ENCODE results near the gene KRTAP6-1.

DNA sequence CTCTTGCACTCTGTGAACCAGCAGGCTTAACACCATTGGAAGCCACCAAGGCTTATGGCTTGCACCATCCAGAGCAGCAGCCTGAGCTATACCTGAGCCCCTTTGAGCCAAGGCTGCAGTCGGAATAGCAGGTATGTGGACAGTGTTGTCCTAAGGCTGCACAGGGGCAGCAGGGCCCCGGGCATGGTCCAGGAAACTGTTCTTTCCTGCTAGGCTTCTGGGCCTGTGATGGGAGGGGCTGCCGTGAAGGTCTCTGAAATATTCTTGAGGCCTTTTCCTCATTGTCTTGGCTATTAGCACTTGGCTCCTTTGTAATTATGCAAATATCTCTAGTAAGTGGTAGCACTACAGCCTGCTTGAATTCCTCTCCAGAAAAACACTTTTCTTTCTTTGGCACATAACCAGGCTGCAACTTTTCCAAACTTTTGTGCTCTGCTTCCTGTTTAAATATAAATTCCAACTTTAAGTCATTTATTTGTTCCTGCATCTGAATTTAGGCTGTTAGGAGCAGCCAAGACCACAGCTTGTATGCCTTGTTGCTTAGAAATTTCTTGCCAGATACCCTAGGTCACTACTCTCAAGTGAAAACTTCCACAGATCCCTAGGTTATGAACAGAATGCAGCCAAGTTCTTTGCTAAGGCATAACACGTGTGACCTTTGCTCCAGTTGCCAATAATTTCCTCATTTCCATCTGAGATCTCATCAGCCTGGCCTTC is 11.9 kb upstream of the KRTAP6-1 start:
- TF ChIP-seq, protein P1, sequence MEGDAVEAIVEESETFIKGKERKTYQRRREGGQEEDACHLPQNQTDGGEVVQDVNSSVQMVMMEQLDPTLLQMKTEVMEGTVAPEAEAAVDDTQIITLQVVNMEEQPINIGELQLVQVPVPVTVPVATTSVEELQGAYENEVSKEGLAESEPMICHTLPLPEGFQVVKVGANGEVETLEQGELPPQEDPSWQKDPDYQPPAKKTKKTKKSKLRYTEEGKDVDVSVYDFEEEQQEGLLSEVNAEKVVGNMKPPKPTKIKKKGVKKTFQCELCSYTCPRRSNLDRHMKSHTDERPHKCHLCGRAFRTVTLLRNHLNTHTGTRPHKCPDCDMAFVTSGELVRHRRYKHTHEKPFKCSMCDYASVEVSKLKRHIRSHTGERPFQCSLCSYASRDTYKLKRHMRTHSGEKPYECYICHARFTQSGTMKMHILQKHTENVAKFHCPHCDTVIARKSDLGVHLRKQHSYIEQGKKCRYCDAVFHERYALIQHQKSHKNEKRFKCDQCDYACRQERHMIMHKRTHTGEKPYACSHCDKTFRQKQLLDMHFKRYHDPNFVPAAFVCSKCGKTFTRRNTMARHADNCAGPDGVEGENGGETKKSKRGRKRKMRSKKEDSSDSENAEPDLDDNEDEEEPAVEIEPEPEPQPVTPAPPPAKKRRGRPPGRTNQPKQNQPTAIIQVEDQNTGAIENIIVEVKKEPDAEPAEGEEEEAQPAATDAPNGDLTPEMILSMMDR (IDR thresholded peaks at IDR 0.05): no peak
- no peak for TF ChIP-seq ZFX (IDR thresholded peaks at IDR 0.05; ENCODE audit: borderline replicate concordance)

Measured in 22Rv1 (cell line).